Activated CD4-positive, alpha-beta T cell treated with anti-CD3 and anti-CD28 coated beads for 36 hours (primary cell): ENCODE data around the gene MRPL14. TPM values are rescaled to one million over a fixed set of nuclear protein-coding genes. Genes with fewer than 3 reads are reported as not detected.
A peak's percentile ranks its signal among the peaks of the same experiment; 100 is the strongest.

Experiments used
- ATAC-seq: fragments of 200-7000 bp; cut with Tn5 transposase; one replicate; pipeline ENCODE4 v1.10.0; 2021; ENCODE audit warnings: mild to moderate bottlenecking, moderate library complexity
- CTCF ChIA-PET: fragments of 350-600 bp; sonication (Branson Sonifier 250); formaldehyde crosslinking; loops from one replicate; lab custom pipeline; 2021; ENCODE audit warnings: antibody characterized with exemption; lab: Charles Lee
- POLR2A ChIA-PET: fragments of 350-600 bp; sonication (Branson Sonifier 250); formaldehyde crosslinking; loops from one replicate; lab custom pipeline; 2021; ENCODE audit warnings: antibody characterized with exemption, inconsistent platforms; lab: Charles Lee
- DNase-seq: peaks from one replicate; pipeline ENCODE4 v3.0.0-alpha.2; 2020
- H3K27ac Mint-ChIP-seq: one replicate; pipeline ENCODE4 v1.8.0; 2021; ENCODE audit warnings: mixed read lengths
- H3K27me3 Mint-ChIP-seq: one replicate; pipeline ENCODE4 v1.8.0; 2021; ENCODE audit warnings: mixed read lengths
- H3K36me3 Mint-ChIP-seq: one replicate; pipeline ENCODE4 v1.8.0; 2021; ENCODE audit warnings: low read depth, mixed read lengths
- H3K4me1 Mint-ChIP-seq: one replicate; pipeline ENCODE4 v1.8.0; 2021; ENCODE audit warnings: mixed read lengths
- H3K4me3 Mint-ChIP-seq: one replicate; pipeline ENCODE4 v1.8.0; 2021; ENCODE audit warnings: mild to moderate bottlenecking, moderate library complexity, mixed read lengths
- H3K9me3 Mint-ChIP-seq: one replicate; pipeline ENCODE4 v1.8.0; 2021; ENCODE audit warnings: low read depth, mixed read lengths
- intact Hi-C, 2 experiments: fragments of 100-400 bp; cut with DNase I in 1 of 2; cut with micrococcal nuclease in 1 of 2; formaldehyde crosslinking; loops; one replicate each; pipeline versions ENCODE4 v1.14.2 to v1.15.1; 2022 to 2024; cut with DNase I, micrococcal nuclease
- total RNA-seq, 2 experiments: library from RNA; stranded (reverse); gene quantifications; one replicate each; pipeline ENCODE4 v1.2.3, GENCODE V29; 2021

The MRPL14 gene
- total RNA-seq: 10 to 100 TPM; 29.5 to 43.3 TPM

DNA sequence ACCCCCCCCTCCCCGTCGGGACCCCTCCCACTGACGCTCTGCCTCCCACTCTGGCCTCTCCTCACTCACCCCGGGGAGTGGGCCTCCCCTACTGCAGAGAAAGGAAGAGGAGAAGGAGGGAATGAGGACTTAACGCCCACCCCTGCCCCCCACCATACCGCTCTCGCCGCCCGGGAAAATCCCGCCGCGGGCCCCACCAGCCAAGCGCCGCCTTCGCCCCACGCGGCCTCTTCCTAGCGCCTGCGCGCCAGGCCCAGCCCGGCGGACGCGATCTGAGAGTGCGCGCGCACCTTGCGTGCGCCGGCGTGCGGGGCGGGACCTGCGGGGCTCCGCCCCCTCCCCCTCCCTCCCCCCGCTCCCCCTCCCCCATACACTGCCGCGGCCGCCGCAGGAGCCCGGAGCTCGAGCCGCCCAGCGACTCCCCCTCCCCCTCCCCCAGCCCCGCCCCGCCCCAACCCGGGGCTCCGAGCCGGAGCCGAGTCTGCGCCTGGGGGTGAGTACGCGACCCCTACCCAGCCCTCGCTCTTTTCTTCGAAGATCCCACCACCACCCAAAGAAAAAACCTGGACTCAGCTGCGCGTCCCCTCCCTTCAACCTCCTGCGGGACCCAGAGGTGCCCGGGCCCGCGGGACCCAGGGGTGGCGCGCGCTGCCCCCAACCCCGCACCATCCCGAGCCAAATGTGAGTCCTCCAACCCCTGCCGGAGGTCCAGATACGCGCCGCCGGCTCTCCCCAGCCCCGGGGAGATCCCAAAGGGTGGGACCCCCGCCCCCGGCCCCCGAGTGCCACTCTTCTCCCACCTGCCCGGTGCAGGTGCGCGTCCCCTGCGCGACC lies at the start of gene MRPL14, which contains the start of gene TMEM63B:
MRPL14 (minus strand) TSS at position 267 of the 834 bp plus-strand sequence. CDS start 10,841 bp downstream, outside the sequence.
TMEM63B (plus strand) TSS at position 369 of the 834 bp plus-strand sequence. CDS start 7,031 bp downstream, outside the sequence.
- ATAC-seq: peak; percentile 81
- Mint-ChIP-seq H3K36me3 (peaks cover 13% of the 10 kb centered on the region), H3K9me3 (no peaks in the 10 kb centered on the region), H3K27ac (peak within 1 kb of the TSS; percentile 96), H3K4me3 (peak within 1 kb of the TSS; percentile 82), H3K4me1 (peaks cover 46% of the 10 kb centered on the region), H3K27me3 (no peaks in the 10 kb centered on the region)
- DNase-seq: peak; percentile 95
- ChIA-PET POLR2A (no interaction called here), CTCF (no interaction called here)
- intact Hi-C loops: loop anchor here (1.0 to 5.0 kb wide), 14 partner anchors 45 to 955 kb away; partner anchors contain the start of genes NFKBIE (in 2 of the 2), AARS2 (in 1 of the 2), CDC5L (in 1 of the 2) and GTPBP2 (in 1 of the 2)

DNA sequence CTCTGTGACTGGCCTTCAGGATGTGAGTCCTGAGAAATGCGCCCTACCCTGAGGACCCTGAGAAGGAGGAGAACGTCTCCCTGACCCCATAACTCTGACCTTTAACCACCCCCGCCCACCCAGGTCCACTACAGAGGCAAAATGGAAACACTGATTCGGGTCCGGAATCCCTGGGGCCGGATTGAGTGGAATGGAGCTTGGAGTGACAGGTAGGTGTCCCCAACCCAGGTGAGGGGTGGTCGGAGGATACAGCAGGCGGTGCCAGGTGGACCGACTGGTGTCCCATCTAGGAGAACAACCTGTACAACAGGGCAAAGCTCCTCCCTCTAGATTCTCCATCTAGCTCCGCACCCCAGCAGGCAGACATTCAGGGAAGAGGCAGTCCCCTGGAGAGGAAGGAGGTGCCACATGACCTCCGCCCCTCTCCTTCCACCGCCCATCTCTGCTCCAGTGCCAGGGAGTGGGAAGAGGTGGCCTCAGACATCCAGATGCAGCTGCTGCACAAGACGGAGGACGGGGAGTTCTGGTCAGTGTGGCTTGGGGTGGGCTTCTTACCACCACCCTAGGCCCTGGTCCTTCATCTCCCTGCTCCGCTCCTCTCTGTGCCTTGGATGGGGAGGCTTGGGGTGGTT lies 49.0 kb upstream of the MRPL14 start:
- ChIA-PET CTCF (interaction anchor here (1.6 kb wide), 1 partner anchor 10 kb away, joined by 6 read pairs; no protein-coding TSS in a partner anchor), POLR2A (no interaction called here)
- Mint-ChIP-seq H3K36me3 (no peaks in the 10 kb centered on the region), H3K27me3 (no peaks in the 10 kb centered on the region), H3K27ac (no peak overlapping the region), H3K4me3 (no peak overlapping the region), H3K4me1 (peaks cover 29% of the 10 kb centered on the region), H3K9me3 (no peaks in the 10 kb centered on the region)
- DNase-seq (no peak), ATAC-seq (no peak)
- intact Hi-C loops: no loop called here

DNA sequence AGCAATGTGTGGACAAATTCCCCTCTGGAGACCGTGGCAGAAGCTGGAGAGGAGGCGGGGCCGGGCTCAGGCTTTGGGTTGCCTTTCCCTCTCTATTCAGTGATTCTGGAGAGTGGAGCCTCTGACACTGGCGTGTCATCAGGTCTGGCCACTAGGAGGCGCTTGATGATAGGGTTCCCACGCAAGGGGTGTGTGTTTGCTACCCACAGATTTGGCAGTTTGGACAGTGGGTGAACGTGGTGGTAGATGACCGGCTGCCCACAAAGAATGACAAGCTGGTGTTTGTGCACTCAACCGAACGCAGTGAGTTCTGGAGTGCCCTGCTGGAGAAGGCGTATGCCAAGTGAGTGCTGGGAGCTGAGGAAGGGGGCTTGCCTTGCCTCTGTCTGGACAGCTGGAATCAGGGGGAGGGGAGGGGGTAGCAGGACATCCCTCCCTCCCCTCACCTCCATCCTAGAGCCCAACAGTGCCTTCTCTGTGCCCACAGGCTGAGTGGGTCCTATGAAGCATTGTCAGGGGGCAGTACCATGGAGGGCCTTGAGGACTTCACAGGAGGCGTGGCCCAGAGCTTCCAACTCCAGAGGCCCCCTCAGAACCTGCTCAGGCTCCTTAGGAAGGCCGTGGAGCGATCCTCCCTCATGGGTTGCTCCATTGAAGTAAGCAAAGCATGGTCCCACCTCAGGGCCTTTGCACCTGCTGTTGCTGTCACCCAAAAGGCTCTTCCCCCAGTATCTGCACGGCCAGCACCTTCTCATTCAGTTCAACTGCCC lies 45.7 kb upstream of the MRPL14 start:
- Mint-ChIP-seq H3K9me3 (no peaks in the 10 kb centered on the region), H3K36me3 (no peaks in the 10 kb centered on the region), H3K4me1 (peaks cover 30% of the 10 kb centered on the region), H3K4me3 (peak overlapping the region; percentile 73), H3K27ac (peak overlapping the region; percentile 95), H3K27me3 (no peaks in the 10 kb centered on the region)
- ChIA-PET POLR2A (interaction anchor here (0.7 to 2.0 kb wide), 3 partner anchors 42 to 74 kb away, joined by 3 to 15 read pairs (median 4); partner anchors contain the start of gene HSP90AB1), CTCF (interaction anchor here (0.6 to 2.7 kb wide), 30 partner anchors 11 to 448 kb away, joined by 3 to 21 read pairs (median 4); partner anchors contain the start of genes AARS2 and SLC35B2)
- ATAC-seq (peak; percentile 72), DNase-seq (peak; percentile 91)
- intact Hi-C loops: loop anchor here (1.0 to 5.0 kb wide), 13 partner anchors 12 to 165 kb away; partner anchors contain the start of genes MRPL14 (in 2 of the 2), NFKBIE (in 2 of the 2), TMEM63B (in 2 of the 2) and HSP90AB1 (in 1 of the 2)

GRCh38 chr6:44171899-44172546 lies 44.8 kb upstream of the MRPL14 start:
- peaks cover 28% of the 10 kb centered on the region for H3K4me1 Mint-ChIP-seq
- peak overlapping the region; percentile 95 for H3K27ac Mint-ChIP-seq
- no peaks in the 10 kb centered on the region for H3K36me3 Mint-ChIP-seq
- ChIA-PET POLR2A (interaction anchor here (1.4 to 2.0 kb wide), 2 partner anchors 41 to 75 kb away, joined by 4 to 15 read pairs; partner anchors contain the start of gene HSP90AB1), CTCF (interaction anchor here (0.6 to 2.7 kb wide), 30 partner anchors 9 to 484 kb away, joined by 3 to 21 read pairs (median 4); partner anchors contain the start of gene SLC35B2)
- H3K27me3 Mint-ChIP-seq: no peaks in the 10 kb centered on the region
- peak overlapping the region; percentile 73 for H3K4me3 Mint-ChIP-seq
- ATAC-seq: peak; percentile 88
- H3K9me3 Mint-ChIP-seq: no peaks in the 10 kb centered on the region
- peak; percentile 79 for DNase-seq
- intact Hi-C loops: loop anchor here (1.0 to 5.0 kb wide), 13 partner anchors 11 to 166 kb away; partner anchors contain the start of genes MRPL14 (in 2 of the 2), NFKBIE (in 2 of the 2), TMEM63B (in 2 of the 2) and HSP90AB1 (in 1 of the 2)

DNA sequence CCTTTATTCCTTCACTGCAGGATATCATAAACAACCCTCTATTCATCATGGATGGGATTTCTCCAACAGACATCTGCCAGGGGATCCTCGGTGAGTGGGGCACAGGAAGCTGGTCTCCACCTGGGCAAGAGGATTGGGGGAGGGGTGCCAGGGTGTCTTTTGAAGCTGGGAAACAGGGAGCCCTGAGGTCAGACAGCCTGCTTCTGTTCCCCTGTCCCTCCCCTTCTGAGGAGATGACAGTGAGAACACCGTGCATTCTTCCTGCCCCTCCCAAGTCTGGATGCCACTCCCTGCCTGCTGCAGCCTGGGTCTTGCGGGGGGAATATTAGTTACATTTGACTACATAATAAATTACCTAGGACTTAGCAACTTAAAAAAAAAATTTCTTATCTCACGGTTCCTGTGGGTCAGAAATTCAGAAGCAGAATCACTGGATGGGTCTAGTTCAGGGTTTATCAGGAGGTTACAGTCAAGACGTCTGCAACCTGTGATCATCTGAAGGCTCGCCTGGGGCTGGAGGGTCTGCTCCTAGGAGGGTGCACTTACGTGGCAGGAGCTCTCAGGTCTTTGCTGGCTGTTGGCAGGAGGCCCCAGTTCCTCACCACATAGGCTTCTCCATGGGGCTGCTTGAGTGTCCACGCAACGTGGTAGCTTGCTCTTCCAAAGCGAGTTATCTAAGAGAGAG lies 42.8 kb upstream of the MRPL14 start:
- no peaks in the 10 kb centered on the region for H3K36me3 Mint-ChIP-seq
- no peak overlapping the region for H3K4me3 Mint-ChIP-seq
- peaks cover 30% of the 10 kb centered on the region for H3K4me1 Mint-ChIP-seq
- ChIA-PET POLR2A (no interaction called here), CTCF (interaction anchor here (0.8 to 1.3 kb wide), 3 partner anchors 19 to 168 kb away, joined by 3 to 4 read pairs (median 3); no protein-coding TSS in a partner anchor)
- intact Hi-C loops: loop anchor here in 1 of 2 experiments (5.0 kb wide), 1 partner anchor 43 kb away; the partner anchor contains the start of genes MRPL14 and TMEM63B
- ATAC-seq (no peak), DNase-seq (no peak)
- H3K9me3 Mint-ChIP-seq: no peaks in the 10 kb centered on the region
- H3K27ac Mint-ChIP-seq: no peak overlapping the region
- no peaks in the 10 kb centered on the region for H3K27me3 Mint-ChIP-seq

DNA sequence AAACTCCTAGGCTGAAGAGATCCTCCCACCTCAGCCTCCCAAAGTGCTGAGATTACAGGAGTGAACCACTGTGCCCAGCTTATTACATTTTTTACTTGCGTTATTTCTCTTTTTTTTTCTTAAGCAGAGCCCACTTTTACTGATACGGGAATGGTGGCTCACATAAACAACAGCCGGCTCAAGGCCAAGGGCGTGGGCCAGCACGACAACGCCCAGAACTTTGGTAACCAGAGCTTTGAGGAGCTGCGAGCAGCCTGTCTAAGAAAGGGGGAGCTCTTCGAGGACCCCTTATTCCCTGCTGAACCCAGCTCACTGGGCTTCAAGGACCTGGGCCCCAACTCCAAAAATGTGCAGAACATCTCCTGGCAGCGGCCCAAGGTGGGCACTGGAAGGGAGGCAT lies 41.9 kb upstream of the MRPL14 start:
- Mint-ChIP-seq H3K36me3 (no peaks in the 10 kb centered on the region), H3K4me3 (no peak overlapping the region), H3K27me3 (no peaks in the 10 kb centered on the region), H3K27ac (no peak overlapping the region), H3K4me1 (peaks cover 30% of the 10 kb centered on the region), H3K9me3 (no peaks in the 10 kb centered on the region)
- intact Hi-C loops: no loop called here
- CTCF ChIA-PET: interaction anchor here (0.6 to 1.3 kb wide), 4 partner anchors 18 to 169 kb away, joined by 3 to 4 read pairs (median 3); no protein-coding TSS in a partner anchor
- POLR2A ChIA-PET: no interaction called here
- DNase-seq: no peak
- ATAC-seq: no peak

DNA sequence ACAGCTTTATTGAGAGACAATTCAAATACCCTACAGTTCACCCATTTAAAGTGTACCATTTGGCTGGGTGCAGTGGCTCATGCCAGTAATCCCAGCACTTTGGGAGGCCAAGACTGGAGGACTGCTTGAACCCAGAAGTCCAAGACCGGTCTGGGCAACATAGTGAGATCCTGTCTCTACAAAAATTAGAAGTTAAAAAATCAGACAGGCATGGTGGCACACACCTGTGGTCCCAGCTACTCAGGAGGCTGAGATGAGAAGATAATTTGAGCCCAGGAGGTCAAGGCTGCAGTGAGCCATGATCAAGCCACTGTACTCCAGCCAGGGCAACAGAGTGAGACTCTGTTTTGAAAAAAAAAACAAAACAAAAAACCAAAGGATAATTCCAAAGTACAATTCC lies 40.3 kb upstream of the MRPL14 start:
- ATAC-seq: no peak
- Mint-ChIP-seq H3K9me3 (no peaks in the 10 kb centered on the region), H3K4me1 (peaks cover 17% of the 10 kb centered on the region), H3K27me3 (no peaks in the 10 kb centered on the region), H3K4me3 (no peak overlapping the region), H3K27ac (no peak overlapping the region), H3K36me3 (no peaks in the 10 kb centered on the region)
- POLR2A ChIA-PET: no interaction called here
- no peak for DNase-seq
- CTCF ChIA-PET: interaction anchor here (1.4 kb wide), 1 partner anchor 71 kb away, joined by 6 read pairs; no protein-coding TSS in a partner anchor
- intact Hi-C loops: no loop called here

GRCh38 chr6:44166591-44167184 lies 39.4 kb upstream of the MRPL14 start:
- Mint-ChIP-seq H3K36me3 (no peaks in the 10 kb centered on the region), H3K4me1 (peaks cover 15% of the 10 kb centered on the region), H3K27me3 (no peaks in the 10 kb centered on the region), H3K4me3 (no peak overlapping the region), H3K9me3 (no peaks in the 10 kb centered on the region), H3K27ac (no peak overlapping the region)
- peak; percentile 27 for ATAC-seq
- peak; percentile 18 for DNase-seq
- POLR2A ChIA-PET: no interaction called here
- intact Hi-C loops: no loop called here
- CTCF ChIA-PET: interaction anchor here (0.9 kb wide), 1 partner anchor 8 kb away, joined by 4 read pairs; no protein-coding TSS in a partner anchor

DNA sequence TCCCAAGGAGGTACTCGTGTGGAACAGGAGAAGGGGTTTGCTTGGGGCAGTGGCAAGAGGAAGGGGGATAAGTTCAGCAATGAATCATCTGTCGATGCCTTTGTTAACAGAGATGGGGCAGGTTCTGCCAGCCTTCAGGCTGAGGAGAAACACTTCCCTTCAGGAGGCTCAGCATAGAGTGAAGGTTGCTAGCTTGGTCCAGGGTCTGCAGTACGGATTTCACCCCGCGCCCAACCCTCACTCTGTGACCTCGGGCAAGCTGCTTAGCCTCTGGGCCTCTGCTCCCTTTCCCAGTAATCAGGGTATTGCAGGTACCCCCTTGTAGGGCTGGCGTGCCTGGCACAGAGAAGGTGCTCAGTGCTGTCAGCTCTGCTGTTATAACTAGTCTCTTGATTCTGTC lies 38.9 kb upstream of the MRPL14 start:
- ATAC-seq (no peak), DNase-seq (no peak)
- H3K27ac Mint-ChIP-seq: no peak overlapping the region
- peaks cover 16% of the 10 kb centered on the region for H3K4me1 Mint-ChIP-seq
- H3K36me3 Mint-ChIP-seq: no peaks in the 10 kb centered on the region
- H3K4me3 Mint-ChIP-seq: no peak overlapping the region
- ChIA-PET CTCF (interaction anchor here (0.9 kb wide), 1 partner anchor 9 kb away, joined by 4 read pairs; no protein-coding TSS in a partner anchor), POLR2A (no interaction called here)
- intact Hi-C loops: no loop called here
- no peaks in the 10 kb centered on the region for H3K9me3 Mint-ChIP-seq
- no peaks in the 10 kb centered on the region for H3K27me3 Mint-ChIP-seq
